Activated CD8-positive, alpha-beta memory T cell treated with anti-CD3 and anti-CD28 coated beads for 48 hours (primary cell): ENCODE measurements around the gene PICALM.

Experiments
- DNase-seq, 3 experiments: peaks; one replicate each; pipeline ENCODE4 v3.0.0-alpha.2; 2020; ENCODE audit warnings: low read depth in 2 of 3, low spot score in 2 of 3

The PICALM gene

DNA sequence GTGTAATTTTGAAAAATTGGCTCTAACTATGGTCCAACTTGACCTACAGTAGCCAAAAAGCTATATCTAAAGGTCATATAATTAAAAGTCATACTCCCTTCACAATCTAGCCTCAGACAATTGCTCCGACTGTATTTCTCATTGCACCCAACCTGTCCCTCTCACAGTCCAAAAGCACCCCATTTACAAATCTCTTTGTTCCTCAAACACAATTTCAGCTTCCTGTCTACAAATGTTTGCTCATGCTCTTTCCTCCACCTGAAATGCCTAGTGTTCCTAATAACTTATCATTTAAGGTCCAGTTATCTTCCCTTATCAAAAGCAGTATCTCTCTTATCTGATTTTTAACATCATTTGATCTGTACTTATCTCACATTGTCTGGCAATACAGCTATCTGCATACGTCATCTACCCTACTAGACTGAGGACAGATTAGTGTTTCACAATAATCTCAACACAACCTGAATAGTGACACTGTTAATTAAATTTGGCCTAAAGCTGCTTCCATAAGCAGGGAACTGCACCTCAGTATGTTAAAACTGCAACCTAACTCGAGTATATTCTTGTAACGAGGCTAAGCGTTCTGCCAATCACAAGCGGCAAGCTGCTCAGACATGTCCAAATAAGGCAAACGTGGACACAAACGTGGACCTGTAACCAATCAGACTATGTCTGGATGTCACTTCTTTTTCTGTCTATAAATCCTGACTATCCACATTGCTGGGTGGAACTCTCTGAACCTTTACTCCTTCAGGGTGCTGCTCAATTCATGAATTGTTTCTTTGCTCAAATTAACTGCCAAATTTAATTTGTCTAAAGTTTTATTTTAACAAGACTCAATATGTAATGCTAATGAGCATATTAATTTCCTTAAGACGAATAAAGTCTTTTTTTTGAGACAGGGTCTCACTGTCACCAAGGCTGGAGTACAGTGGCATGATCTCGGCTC lies 15.9 kb downstream of the PICALM start:
- DNase-seq, result no peak

DNA sequence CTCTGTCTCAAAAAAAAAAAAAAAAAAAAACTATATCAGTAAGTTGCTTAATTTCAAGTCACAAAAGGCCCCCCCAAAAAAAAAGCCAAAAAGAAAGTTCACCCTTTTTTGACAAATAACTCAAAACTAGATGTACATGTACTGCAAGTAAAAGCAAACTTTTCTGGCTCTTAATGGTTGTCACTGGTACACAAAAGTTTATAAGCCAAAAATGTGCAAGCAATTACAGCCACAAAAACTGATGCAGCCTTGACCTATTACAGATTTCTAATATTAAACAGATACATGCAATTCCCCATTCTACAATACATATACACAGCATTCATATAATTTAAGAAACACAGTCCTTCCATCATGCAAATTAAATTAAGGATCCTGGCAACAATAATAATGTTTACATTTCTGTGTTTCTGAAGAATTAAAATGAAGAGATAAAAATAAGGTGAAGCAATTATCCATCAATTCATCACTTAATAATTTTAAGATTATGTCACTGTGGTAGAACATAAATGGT lies 18.6 kb downstream of the PICALM start:
- no peak for DNase-seq

DNA sequence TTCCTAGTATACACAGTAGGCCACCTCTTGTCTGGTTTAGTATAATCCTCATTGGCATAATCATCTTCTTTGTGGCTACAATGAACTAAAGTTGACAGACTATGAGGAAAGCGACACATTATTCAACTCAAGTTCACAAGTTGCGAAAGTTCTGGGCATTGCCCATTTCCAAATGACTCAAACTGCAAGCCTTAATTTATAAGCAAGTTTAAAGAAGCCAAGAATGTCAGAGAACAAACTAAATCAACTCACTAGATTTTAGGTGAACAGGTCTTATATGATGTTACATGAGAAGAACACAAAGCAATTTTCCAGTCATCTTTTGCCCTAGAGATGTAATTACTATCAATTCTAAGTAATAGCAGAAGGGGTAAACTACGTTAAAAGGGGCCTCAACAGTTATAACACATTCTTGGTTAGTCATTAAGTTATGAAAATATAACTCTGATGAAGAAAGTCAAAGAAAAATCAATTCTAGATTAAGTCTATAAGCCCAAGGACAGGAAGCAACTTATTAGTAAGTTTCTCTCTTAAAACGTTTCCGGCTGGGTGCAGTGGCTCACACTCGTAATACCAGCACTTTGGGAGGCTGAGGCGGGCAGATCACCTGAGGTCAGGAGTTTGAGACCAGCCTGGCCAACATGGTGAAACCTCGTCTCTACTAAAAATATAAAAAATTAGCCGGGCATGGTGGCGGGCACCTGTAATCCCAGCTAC lies 21.5 kb downstream of the PICALM start:
- no peak for DNase-seq

DNA sequence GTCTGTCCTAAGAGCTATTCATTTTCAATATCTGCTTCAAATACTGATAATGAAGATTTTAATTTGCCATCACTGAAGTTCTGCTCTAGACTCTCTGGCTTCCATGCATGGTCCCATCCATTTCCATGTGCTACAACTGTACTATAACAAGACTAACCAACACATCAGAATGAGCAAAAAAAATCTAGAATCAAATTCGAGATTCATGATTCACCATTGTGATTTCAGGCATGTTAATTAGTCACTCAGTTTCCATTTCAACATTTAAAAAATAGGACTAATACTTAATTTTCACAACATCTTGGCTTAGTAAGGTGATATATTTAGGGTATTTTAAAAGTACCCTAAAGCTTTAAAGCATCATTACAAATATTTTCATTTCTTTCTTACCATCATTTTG lies 22.8 kb downstream of the PICALM start:
- no peak for DNase-seq

DNA sequence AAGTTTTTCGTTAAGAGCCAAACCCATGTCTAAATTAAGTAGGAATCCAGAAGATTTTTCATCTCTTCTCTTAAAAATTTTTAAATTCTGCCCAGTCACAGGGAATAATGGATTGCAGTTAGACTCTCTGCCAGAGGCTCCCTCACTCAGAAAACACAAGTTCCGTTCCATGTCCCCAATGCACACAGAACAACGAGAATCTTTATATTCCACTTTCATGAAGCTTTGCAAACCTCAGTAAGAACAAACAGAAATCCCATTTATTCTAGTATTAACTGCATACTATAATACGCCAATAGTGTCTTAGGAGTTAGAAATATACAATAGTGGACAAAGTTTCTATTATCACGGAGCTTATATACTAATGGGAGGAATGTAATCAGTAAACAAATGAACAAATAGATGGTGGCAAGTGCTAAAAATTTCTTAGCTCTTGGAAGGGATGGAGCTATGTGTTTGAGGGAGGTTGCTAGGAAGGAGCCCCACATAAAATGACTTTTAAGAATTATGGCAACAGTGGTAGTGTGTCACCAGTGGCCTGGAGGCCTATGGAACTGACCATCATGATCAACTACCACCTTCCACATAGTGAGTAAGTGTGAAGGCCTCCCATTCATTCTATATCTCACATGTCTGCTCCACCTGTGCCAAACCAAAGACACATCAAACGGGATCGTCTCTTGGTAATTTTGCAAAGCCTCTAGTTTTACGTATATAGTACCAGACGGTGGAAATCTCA lies 24.9 kb downstream of the PICALM start:
- no peak for DNase-seq

DNA sequence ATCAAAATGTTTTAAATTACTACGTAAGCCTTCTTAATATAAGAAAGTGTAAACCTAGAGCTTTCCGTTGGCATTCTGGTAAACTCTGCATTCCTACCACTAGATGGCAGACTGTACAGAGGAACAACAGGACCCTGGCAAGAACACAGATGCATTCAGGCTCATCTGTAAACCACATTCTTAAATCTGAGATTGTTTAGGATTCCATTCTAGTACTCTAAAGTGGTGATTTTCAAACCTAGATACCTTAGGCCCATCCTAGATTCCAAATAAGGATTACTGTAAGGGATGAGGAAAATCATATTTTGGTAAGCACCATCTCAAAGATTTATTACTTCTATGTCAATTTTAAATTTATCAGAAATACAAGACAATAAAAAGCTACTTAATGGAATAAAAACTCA lies 26.9 kb downstream of the PICALM start:
- DNase-seq, result peak in 1 of 3 experiments; percentile 37

DNA sequence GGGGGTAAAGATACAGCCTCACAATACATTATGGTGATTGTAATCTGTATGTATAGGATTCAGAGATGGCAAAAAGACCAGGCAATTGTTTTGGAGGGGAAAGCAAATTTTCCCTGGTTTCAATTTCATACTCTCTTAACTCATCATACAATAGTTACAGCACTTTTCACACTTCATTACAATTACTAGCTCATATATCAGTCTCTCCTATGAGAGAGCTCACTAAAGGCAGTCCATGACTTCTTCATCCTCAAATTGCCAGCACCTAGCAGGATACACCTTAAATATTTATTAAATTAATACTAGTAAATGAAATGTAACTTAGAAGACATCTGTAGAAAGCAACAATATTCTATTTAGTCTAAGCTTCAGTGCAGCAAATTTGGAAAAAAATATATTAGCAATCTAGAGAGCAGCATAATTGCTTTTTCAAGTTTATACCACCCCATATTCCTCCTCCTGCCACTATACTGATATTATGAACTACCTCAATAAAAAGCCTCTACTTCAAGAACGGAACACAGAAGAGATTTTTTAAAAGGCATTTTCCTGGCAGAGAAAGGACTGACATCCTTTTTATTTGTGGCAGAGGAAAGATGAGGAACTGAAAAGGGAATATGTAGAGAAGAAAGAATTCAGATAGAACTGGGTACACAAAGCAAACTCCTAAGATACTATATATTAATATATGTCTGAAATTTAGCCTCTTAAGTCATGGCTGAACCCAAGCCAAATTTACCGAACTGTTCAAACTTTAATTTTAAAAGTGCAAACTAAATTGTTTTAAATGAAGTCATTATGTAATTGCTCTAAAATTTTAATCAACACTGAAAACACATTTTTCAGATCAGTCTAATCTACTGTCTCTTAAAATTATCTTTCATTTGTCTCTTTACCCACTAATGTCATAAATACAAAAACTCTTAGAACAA lies 27.7 kb downstream of the PICALM start:
- DNase-seq, result no peak

DNA sequence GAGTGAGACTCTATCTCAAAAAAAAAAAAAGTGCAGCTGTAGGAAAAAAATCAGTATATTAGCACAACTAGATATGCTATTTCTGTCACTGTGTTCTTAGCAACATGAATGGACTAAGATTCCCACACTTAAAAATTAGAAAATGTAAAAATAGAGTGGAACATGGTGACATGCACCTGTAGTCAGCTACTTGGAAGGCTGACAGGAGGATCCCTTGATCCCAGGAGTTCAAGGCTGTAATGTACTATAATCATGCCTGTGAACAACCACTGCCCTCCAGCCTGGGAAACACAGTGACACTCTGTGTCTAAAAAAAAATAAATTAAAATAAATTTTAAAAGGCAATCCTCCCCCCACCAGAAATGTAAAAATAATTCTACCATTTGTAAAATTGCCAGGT lies 29.8 kb downstream of the PICALM start:
- no peak for DNase-seq

DNA sequence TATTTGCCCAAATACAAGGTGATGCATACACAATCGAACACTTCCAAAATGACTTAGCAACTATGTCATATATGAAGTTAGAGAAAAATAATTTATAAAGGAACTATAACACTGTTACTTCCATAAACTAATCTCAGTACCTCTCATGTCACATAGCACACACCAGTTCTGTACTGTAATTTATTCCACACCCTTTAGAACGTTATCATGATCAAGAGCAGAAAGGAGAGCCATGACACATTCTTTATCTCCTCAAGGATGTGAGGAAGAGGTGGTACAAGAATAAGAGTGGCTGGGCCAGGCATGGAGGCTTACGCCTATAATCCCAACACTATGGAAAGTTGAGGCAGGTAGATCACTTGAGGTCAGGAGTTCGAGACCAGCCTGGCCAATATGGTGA lies 31.1 kb downstream of the PICALM start:
- DNase-seq, result no peak

DNA sequence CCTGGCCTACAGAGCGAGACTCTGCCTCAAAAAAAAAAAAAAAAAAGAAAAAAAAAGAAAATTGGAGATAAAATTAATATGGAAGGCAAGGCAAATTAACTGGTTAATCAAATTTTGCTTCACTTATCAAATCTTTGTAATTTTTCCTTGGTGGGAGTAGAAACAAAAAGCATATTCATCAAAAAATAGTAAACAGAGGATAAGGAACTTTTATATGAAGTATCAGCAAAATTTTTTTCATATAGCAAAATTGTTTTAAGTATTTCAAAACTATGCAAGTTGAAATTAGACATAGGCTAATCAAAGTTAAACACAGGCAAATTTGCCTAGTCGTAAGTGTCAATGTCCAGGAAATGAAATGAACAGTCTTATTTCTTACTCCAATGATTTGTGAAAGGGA lies 33.0 kb downstream of the PICALM start:
- DNase-seq, result no peak

DNA sequence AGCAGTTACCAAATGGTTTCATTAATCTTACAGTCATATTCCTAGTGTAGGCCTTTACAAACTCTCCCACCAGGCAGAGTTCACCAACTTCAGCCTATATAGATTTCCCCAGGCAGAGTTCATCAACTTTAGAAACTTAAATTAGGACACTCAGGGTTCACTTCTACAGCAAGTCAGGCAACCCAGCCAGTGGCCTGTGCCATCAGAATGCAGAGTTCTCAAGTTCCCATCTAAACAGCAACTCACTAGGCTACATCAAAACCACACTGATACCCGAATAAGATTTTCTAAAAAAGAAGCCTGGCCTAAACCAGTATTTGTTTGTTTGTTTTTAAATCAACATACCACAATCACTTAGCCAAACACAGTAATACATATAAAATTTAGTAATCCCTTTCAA lies 33.7 kb downstream of the PICALM start:
- no peak for DNase-seq

DNA sequence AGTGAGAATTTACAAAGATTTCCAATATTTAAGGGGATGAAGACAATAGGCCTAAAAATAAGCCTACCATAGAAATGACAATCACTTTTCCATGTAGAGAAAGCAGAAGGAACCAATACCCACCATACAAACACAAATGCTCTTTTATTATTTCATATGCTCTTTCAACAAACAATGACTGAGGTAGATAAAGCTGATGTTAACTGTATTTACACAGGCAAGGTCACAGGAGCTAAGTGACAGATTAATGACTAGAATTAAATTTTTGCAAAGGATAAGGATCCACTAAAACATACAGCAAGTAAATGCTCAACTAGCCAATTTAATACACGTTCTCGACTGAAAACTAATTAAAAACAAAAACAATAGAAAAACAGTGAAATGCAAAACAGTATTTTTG lies 34.2 kb downstream of the PICALM start:
- DNase-seq, result no peak

DNA sequence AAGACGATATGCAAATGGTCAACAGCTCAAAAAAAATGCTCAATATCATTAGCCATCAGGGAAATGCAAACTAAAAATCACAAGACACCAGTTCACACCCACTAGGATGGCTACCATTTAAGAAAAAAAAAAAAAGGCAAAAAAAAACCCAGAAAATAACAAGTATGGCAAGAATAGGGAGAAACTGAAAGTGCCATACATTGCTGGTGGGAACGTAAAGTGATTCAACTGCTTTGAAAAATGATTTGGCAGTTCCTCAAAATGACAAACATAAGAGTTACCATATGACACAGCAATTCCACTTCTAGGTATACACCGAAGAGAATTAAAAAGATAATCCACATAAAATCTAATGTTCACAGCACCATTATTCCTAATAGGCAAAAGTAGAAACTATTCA lies 47.5 kb downstream of the PICALM start:
- no peak for DNase-seq

DNA sequence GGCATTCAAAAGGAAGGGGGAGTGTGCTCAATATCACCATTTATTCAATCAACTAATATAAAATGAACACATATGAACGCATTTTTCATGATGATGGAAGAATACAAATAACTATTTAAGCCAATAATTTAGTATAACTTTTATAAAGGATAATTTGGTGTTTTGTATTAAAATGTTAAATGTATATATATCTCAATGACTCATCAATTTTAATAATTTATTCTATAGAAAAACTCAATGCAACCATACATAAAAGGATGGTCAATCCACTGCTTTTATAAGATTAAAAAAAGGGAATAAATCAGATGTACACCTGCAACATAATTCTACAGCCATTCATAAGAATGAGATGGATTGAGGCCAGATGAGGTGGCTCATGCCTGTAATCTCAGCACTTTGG lies 50.6 kb downstream of the PICALM start:
- no peak for DNase-seq

DNA sequence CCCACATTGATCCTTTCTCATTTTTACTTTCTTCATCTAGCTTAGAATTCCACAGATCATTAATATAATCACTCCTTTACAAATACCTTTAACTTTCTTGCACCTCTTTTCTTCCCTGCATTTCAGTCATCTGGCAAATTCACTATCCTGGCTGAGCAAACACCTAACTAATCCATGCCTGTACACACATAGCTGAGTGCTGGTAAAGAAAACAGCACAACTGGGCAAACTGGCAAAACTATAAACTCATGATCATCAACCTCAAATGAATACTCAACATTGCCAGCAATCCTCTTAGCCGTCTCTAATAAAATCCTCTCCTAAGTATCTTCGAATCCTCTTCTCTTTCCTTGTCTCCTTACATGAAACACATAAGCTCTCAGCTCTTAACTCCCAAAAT lies 52.4 kb downstream of the PICALM start:
- DNase-seq, result no peak

DNA sequence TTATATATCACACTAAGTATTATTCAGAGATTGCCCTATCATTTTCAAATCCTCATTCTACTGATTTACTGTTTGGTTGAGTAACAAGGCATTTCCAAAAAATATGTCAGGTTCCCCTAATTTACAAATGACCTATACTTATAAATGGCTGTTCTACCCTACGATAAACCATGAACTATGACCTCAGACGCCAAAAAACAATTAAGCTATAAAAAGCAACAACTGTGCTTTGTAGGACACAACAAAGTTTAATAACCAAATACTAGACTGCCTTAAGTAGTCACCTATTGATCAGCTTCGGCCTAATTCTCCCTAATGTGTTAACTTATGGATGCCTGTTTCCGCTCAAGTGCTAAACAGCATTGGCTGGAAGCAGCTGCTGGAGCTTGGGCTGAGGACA lies 53.2 kb downstream of the PICALM start:
- no peak for DNase-seq

DNA sequence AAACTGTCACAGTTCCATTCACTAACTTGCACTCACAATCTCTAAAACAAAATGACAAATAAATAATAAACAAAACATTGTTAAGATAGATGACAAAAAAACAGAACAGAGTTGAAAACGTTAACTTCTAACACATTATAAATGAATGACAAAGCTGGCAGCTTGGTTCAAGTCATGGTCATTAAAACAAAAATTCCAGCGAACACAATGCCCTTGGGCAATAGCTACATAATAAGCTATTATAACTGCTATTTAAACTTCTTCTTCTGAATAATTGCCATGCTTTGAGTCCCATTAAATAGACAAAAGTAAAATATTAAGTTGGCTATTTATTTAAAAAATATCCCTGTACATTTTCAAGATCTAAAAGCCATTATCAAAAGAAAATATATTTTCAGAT lies 54.7 kb downstream of the PICALM start:
- no peak for DNase-seq

DNA sequence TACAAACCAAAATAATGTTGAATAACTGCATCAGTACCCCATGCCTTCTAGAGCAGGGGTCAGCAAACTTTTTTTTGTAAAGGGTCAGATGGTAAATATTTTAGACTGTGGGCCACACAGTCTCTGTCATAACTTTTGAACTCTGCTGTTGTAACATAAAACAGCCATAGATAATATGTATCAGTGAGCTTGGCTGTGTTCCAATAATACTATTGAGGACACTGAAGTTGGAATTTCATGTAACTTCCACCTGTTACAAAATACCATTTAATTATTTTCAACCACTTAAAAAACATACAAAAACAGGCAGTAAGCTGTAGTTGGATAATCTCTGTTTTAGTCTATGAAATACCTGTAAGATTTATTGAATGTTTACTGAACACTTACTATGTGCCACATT lies 55.2 kb downstream of the PICALM start:
- no peak for DNase-seq

DNA sequence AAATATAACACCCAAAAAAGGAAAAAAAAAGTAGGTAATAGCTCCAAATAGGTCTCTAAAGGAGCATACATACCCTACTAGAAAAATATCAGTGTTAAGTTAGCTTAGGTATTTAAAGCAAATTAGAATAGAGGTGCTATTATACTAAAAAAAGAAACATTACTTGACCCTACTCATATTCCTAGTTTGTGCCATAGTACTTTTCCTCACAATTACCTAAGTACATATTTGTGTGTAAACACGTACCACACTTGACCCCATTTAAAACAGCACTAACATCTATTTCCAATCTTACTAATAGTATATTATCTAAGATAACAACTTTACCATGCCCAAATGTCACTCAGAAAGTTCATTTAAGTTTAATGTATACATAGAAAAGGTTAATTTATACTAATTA lies 57.7 kb downstream of the PICALM start:
- no peak for DNase-seq

DNA sequence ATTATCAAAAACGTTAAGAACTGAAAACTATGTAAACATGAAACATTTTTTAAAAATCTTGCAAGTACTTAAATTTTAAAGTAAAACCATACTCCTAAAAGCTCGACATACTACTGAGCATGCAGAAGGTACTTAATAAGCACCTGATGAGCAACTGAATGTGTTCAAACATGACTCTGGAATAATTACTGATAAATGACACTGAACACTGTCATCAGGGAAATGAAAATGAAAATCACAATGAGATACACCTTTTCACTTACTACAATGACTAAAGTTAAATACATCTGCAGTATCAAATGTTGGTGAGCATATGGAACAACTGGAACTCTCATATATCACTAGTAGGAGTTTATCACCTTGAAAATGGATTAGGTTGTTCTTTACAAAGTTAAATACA lies 65.2 kb downstream of the PICALM start:
- DNase-seq, result no peak

DNA sequence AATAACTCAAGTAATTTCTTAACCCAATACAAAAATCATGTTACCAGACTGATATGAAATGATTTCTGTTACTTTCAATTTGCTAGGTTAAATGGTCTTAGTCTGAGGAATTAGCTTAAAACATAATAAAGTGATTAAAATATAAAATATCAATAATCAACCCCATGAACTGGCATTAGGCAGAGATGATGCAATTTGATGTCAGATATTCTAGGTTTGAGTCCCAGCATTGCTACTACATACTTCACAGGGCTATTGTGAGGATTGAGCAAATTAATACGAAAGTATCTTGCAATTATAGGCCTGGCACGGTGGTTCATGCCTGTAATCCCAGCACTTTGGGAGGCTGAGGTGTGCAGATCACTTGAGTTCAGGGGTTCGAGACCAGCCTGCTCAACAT lies 66.5 kb downstream of the PICALM start:
- no peak for DNase-seq
